Subcutaneous adipose tissue (tissue), 4 donors: ENCODE results near the gene TGFBI. TPM values are rescaled to one million over a fixed set of nuclear protein-coding genes. Genes with fewer than 3 reads are reported as not detected.

ENCODE experiments used
- CTCF ChIP-seq: fragments of 450-650 bp; IDR thresholded peaks from one replicate; pipeline ENCODE4 v1.5.1; 2016; ENCODE audit warnings: low read depth, mild to moderate bottlenecking, control low read depth, antibody characterized with exemption, moderate library complexity
- total RNA-seq, 4 donors: library from RNA; depleted of rRNA; stranded (reverse); fragments of >200 nt; gene quantifications; one replicate each; pipeline ENCODE4 v1.1.0, GENCODE V29; 2016

The TGFBI gene
- total RNA-seq, 4 donors from 2014 or later, result 133 to 240 (median 164) TPM

- no peak for TF ChIP-seq CTCF
Observed at GRCh38 chr5:136013559-136013958, 15.2 kb upstream of the TGFBI start.

- no peak for TF ChIP-seq CTCF
Observed at GRCh38 chr5:136014049-136015002, 14.5 kb upstream of the TGFBI start.

- TF ChIP-seq CTCF, result no peak
Observed at GRCh38 chr5:136015003-136015375, 13.8 kb upstream of the TGFBI start.

GRCh38 chr5:136015966-136016650 is 12.7 kb upstream of the TGFBI start:
- TF ChIP-seq CTCF, result no peak

GRCh38 chr5:136016945-136017530 is 11.8 kb upstream of the TGFBI start:
- TF ChIP-seq CTCF, result no peak

- TF ChIP-seq CTCF, result no peak
Observed at GRCh38 chr5:136018814-136019783, 9.7 kb upstream of the TGFBI start.
